SK-N-SH (cell line): Measurements from ENCODE around the gene HSPA12A.

Experiments used
- NFIC ChIP-seq: IDR thresholded peaks from 2 replicates; pipeline ENCODE4 v1.4.0; 2012; ENCODE audit warnings: borderline replicate concordance
- TF ChIP-seq, protein P1 (sequence below): fragments of 200-600 bp; sonication (generic); IDR thresholded peaks from 2 replicates; pipeline ENCODE4 v1.6.1; 2017; ENCODE audit warnings: antibody characterized with exemption, mild to moderate bottlenecking, moderate library complexity
- TF ChIP-seq, protein P2 (sequence below): fragments of 150-350 bp; IDR thresholded peaks from 2 replicates; pipeline ENCODE4 v1.6.1; 2017; ENCODE audit warnings: antibody characterized with exemption, low read length, low read depth, borderline replicate concordance
- TF ChIP-seq, protein P3 (sequence below): IDR thresholded peaks from 2 replicates; pipeline ENCODE4 v1.4.0; 2012; ENCODE audit warnings: low read depth, borderline replicate concordance

DNA sequence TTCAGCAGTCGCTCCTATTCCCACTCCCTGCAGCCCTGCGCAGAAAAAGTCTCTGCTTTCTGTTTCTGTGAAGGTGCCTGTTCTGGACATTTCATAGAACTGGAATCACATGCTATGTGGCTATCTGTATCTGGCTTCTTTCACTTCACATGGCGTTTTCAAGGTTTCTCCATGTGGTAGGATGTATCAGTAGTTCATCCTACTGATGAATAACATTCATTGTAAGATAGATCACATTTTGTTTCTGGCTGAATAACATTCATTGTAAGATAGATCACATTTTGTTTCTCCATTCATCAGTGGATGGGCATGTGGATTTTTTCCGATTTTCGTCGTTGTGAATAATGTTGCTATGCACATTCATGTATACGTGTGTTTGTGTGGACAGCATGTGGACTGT is 44.5 kb downstream of the HSPA12A start:
- no peak for TF ChIP-seq NFIC
- TF ChIP-seq, protein P1, sequence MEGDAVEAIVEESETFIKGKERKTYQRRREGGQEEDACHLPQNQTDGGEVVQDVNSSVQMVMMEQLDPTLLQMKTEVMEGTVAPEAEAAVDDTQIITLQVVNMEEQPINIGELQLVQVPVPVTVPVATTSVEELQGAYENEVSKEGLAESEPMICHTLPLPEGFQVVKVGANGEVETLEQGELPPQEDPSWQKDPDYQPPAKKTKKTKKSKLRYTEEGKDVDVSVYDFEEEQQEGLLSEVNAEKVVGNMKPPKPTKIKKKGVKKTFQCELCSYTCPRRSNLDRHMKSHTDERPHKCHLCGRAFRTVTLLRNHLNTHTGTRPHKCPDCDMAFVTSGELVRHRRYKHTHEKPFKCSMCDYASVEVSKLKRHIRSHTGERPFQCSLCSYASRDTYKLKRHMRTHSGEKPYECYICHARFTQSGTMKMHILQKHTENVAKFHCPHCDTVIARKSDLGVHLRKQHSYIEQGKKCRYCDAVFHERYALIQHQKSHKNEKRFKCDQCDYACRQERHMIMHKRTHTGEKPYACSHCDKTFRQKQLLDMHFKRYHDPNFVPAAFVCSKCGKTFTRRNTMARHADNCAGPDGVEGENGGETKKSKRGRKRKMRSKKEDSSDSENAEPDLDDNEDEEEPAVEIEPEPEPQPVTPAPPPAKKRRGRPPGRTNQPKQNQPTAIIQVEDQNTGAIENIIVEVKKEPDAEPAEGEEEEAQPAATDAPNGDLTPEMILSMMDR, result no peak
- TF ChIP-seq, protein P2, sequence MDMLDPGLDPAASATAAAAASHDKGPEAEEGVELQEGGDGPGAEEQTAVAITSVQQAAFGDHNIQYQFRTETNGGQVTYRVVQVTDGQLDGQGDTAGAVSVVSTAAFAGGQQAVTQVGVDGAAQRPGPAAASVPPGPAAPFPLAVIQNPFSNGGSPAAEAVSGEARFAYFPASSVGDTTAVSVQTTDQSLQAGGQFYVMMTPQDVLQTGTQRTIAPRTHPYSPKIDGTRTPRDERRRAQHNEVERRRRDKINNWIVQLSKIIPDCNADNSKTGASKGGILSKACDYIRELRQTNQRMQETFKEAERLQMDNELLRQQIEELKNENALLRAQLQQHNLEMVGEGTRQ, result no peak
- TF ChIP-seq, protein P3, sequence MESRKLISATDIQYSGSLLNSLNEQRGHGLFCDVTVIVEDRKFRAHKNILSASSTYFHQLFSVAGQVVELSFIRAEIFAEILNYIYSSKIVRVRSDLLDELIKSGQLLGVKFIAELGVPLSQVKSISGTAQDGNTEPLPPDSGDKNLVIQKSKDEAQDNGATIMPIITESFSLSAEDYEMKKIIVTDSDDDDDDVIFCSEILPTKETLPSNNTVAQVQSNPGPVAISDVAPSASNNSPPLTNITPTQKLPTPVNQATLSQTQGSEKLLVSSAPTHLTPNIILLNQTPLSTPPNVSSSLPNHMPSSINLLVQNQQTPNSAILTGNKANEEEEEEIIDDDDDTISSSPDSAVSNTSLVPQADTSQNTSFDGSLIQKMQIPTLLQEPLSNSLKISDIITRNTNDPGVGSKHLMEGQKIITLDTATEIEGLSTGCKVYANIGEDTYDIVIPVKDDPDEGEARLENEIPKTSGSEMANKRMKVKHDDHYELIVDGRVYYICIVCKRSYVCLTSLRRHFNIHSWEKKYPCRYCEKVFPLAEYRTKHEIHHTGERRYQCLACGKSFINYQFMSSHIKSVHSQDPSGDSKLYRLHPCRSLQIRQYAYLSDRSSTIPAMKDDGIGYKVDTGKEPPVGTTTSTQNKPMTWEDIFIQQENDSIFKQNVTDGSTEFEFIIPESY, result no peak
